Measurements from ENCODE around the gene RFLNA. TPM values are rescaled to one million over a fixed set of nuclear protein-coding genes. Genes with fewer than 3 reads are reported as not detected.

The RFLNA gene
- total and polyA plus RNA-seq, 2 of the 4 experiments (the other 2 are of a cell fraction), result not detected

GRCh38 chr12:124261885-124262284, 33.0 kb upstream of the RFLNA start:
- no peak overlapping the region for H3K27ac ChIP-seq (ENCODE audit: insufficient read depth, low read length)
- H3K56ac ChIP-seq (ENCODE audit: extremely low read depth, insufficient read depth, low read length), result no peak overlapping the region
- H2BK5ac ChIP-seq (ENCODE audit: low read depth, low read length, poor library complexity, severe bottlenecking), result no peak overlapping the region
- CTCF ChIA-PET, result no interaction called here
- TF ChIP-seq RCOR1 (IDR thresholded peaks at IDR 0.05; ENCODE audit: insufficient replicate concordance, low read length), result no peak
- TF ChIP-seq CHD1 (IDR thresholded peaks at IDR 0.05; ENCODE audit: low read depth, low read length), result no peak
- TF ChIP-seq USF2 (IDR thresholded peaks at IDR 0.05; ENCODE audit: low read depth, low read length), result no peak
- TF ChIP-seq NFE2L2 (IDR thresholded peaks at IDR 0.05; ENCODE audit: low read depth, low read length), result no peak
- no peak for TF ChIP-seq RFX5 (IDR thresholded peaks at IDR 0.05; ENCODE audit: low read depth, low read length)
- TF ChIP-seq MAFK (IDR thresholded peaks at IDR 0.05; ENCODE audit: low read depth, low read length), result no peak
- no peak for TF ChIP-seq POLR2A (IDR thresholded peaks at IDR 0.05; ENCODE audit: low read depth, low read length)
- no peak for TF ChIP-seq CTCF (conservative IDR thresholded peaks at IDR 0.05; ENCODE audit: low read depth, low read length)
- no peak for TF ChIP-seq FOS (IDR thresholded peaks at IDR 0.05; ENCODE audit: low read depth, low read length)
- TF ChIP-seq RAD21 (IDR thresholded peaks at IDR 0.05; ENCODE audit: low read length), result no peak
- no peaks in the 10 kb centered on the region for H3K36me3 ChIP-seq (ENCODE audit: control insufficient read depth, insufficient read depth, low read length)
- no peak overlapping the region for H4K5ac ChIP-seq (ENCODE audit: low read depth, low read length)
- no peaks in the 10 kb centered on the region for H3K9me1 ChIP-seq (ENCODE audit: insufficient read depth, low read length)
- H3K23ac ChIP-seq (ENCODE audit: low read depth, low read length), result no peak overlapping the region
- 80% methylated on average over 10 of the region's 12 CpGs; no CpG with 5 or more reads in 1 of the 2 experiments for WGBS, 2 experiments (ENCODE audit: extremely low coverage in 2 of 2, insufficient read length in 1 of 2)
- no peak overlapping the region for H2BK120ac ChIP-seq (ENCODE audit: low read depth, low read length)
- no peak overlapping the region for H3K14ac ChIP-seq (replicated peaks; ENCODE audit: low read depth, low read length)
- H3K27me3 ChIP-seq (ENCODE audit: control insufficient read depth, insufficient read depth, low read length), result peaks cover 51% of the 10 kb centered on the region
- intact Hi-C loops (cut with micrococcal nuclease), result no loop called here
- no peak overlapping the region for H2AFZ ChIP-seq (replicated peaks; ENCODE audit: low read length, poor library complexity)
- H3K4me1 ChIP-seq (ENCODE audit: control insufficient read depth, insufficient read depth, low read length), result no peaks in the 10 kb centered on the region
- dilution Hi-C loops (cut with HindIII; ENCODE audit: low sequenced_read_pairs, unreplicated experiment), result no loop called here
- H3K4me2 ChIP-seq (ENCODE audit: low read depth, low read length), result no peak overlapping the region
- no peaks in the 10 kb centered on the region for H4K20me1 ChIP-seq (ENCODE audit: insufficient read depth, low read length)
- H3K9me3 ChIP-seq (ENCODE audit: control insufficient read depth, insufficient read depth, low read length), result no peaks in the 10 kb centered on the region
- POLR2A ChIA-PET (ENCODE audit: unreplicated experiment), result no interaction called here
- no peak overlapping the region for H3K9ac ChIP-seq (ENCODE audit: low read depth, low read length)
- ATAC-seq (ENCODE audit: low read depth) (no peak), DNase-seq (no peak)
- no peak overlapping the region for H2AK5ac ChIP-seq (ENCODE audit: low read depth, low read length)
- no TSS peak for BruUV-seq (replicated peaks)
- in situ Hi-C loops (cut with MboI; ENCODE audit: low sequenced_read_pairs), result no loop called here
- H3K79me1 ChIP-seq (ENCODE audit: low read depth in 1 of 2, low read length in 2 of 2), result no peaks in the 10 kb centered on the region
- no peak overlapping the region for H3K4ac ChIP-seq (ENCODE audit: low read depth, low read length)
- no peak overlapping the region for H4K8ac ChIP-seq (ENCODE audit: low read depth in 2 of 2, low read length in 2 of 2)
- H2BK15ac ChIP-seq (ENCODE audit: low read depth, low read length), result no peak overlapping the region
- H3K4me3 ChIP-seq (ENCODE audit: insufficient read depth, low read depth, low read length), result no peak overlapping the region
- H2BK20ac ChIP-seq (ENCODE audit: low read depth, low read length), result no peak overlapping the region
- no peak overlapping the region for H4K91ac ChIP-seq (ENCODE audit: insufficient read depth, low read depth, low read length)
- no peak overlapping the region for H3K18ac ChIP-seq (ENCODE audit: low read depth, low read length)
- no peak overlapping the region for H2AK9ac ChIP-seq (replicated peaks; ENCODE audit: low read depth, low read length, poor library complexity)

Measured in IMR-90 (cell line).